Upper lobe of left lung (tissue), 6 donors: Measurements from ENCODE around the gene UBE2D3. TPM values are rescaled to one million over a fixed set of nuclear protein-coding genes. Genes with fewer than 3 reads are reported as not detected.
A peak's percentile ranks its signal among the peaks of the same experiment; 100 is the strongest.

Experiments
- ATAC-seq, 2 donors: fragments of 200-7000 bp; cut with Tn5 transposase; one replicate each; pipeline ENCODE4 v1.9.1; 2022; ENCODE audit warnings: mild to moderate bottlenecking in 2 of 2, moderate library complexity in 2 of 2; ENCODE audit not compliant: low FRiP score in 2 of 2
- DNase-seq, 2 donors: peaks; one replicate each; pipeline ENCODE4 v3.0.0-alpha.2; 2019 to 2020
- H3K27ac ChIP-seq, 4 donors: fragments of 200-600 bp; sonication (generic); one replicate each; pipeline ENCODE4 v1.5.1; 2016 to 2019
- H3K27me3 ChIP-seq, 4 donors: fragments of 200-600 bp; sonication (generic); one replicate each; pipeline ENCODE4 v1.5.1; 2017 to 2019
- H3K36me3 ChIP-seq, 4 donors: fragments of 200-600 bp; sonication (generic); one replicate each; pipeline ENCODE4 v1.5.1; 2016 to 2019
- H3K4me1 ChIP-seq, 4 donors: fragments of 200-600 bp; sonication (generic); one replicate each; pipeline ENCODE4 v1.5.1; 2018 to 2019
- H3K4me3 ChIP-seq, 4 donors: fragments of 200-600 bp; sonication (generic); one replicate each; pipeline ENCODE4 v1.5.1; 2017 to 2019; ENCODE audit warnings: mild to moderate bottlenecking in 2 of 4, moderate library complexity in 1 of 4
- H3K9me3 ChIP-seq, 4 donors: fragments of 200-600 bp; sonication (generic); one replicate each; pipeline ENCODE4 v1.5.1; 2018 to 2019
- EP300 ChIP-seq, 4 donors: sonication (generic); formaldehyde crosslinking; IDR thresholded peaks; one replicate each; pipeline ENCODE4 v1.5.1; 2017; ENCODE audit warnings: antibody characterized with exemption in 4 of 4, control low read depth in 2 of 4
- POLR2A ChIP-seq, 4 donors: fragments of 450-650 bp; IDR thresholded peaks; one replicate each; pipeline ENCODE4 v1.5.1; 2016 to 2017; ENCODE audit warnings: antibody characterized with exemption in 4 of 4, mild to moderate bottlenecking in 2 of 4
- POLR2AphosphoS5 ChIP-seq, 2 donors: sonication (generic); formaldehyde crosslinking; IDR thresholded peaks; one replicate each; pipeline ENCODE4 v1.5.1; 2017; ENCODE audit warnings: antibody characterized with exemption in 2 of 2
- WGBS, 2 donors: methylation state at CpG; one replicate each; pipeline ENCODE4 v1.1.5; 2017 to 2018; 5-methylcytosine and 5-hydroxymethylcytosine counted together
- total RNA-seq, 6 donors: library from RNA; depleted of rRNA in 4 of 6; stranded (reverse); fragments of >200 nt in 4 of 6; gene quantifications; one replicate each; pipeline versions ENCODE4 v1.1.0 to v1.2.1, GENCODE V29; 2016 to 2021
- TF ChIP-seq, protein P1 (sequence below), 6 experiments: fragments of 450-650 bp in 4 of 6; fragments of 200-600 bp in 2 of 6; sonication (generic) in 2 of 6; IDR thresholded peaks; one replicate each; pipeline ENCODE4 v1.5.1; 2016 to 2019; ENCODE audit warnings: antibody characterized with exemption in 6 of 6
- donor health status: DM: no; HTN: no; CAD: no; lungs with moderate emphysema.
- donor health status: DM: no; HTN: yes; CAD: no; lungs with severe emphysema.

UBE2D3 gene
- total RNA-seq, 6 donors from 2014 or later, result 215 to 376 (median 317) TPM

GRCh38 chr4:102817021-102817605 lies 10.2 kb downstream of the UBE2D3 start:
- peaks cover 82 to 96% (median 94%) of the 10 kb centered on the region in 4 donors for H3K4me1 ChIP-seq
- no peak for TF ChIP-seq POLR2A (IDR thresholded peaks at IDR 0.05)
- no peak for TF ChIP-seq EP300 (IDR thresholded peaks at IDR 0.05)
- TF ChIP-seq, protein P1, sequence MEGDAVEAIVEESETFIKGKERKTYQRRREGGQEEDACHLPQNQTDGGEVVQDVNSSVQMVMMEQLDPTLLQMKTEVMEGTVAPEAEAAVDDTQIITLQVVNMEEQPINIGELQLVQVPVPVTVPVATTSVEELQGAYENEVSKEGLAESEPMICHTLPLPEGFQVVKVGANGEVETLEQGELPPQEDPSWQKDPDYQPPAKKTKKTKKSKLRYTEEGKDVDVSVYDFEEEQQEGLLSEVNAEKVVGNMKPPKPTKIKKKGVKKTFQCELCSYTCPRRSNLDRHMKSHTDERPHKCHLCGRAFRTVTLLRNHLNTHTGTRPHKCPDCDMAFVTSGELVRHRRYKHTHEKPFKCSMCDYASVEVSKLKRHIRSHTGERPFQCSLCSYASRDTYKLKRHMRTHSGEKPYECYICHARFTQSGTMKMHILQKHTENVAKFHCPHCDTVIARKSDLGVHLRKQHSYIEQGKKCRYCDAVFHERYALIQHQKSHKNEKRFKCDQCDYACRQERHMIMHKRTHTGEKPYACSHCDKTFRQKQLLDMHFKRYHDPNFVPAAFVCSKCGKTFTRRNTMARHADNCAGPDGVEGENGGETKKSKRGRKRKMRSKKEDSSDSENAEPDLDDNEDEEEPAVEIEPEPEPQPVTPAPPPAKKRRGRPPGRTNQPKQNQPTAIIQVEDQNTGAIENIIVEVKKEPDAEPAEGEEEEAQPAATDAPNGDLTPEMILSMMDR (IDR thresholded peaks at IDR 0.05), result no peak
- TF ChIP-seq POLR2AphosphoS5 (IDR thresholded peaks at IDR 0.05), result no peak
- no peaks in the 10 kb centered on the region for H3K9me3 ChIP-seq
- peak overlapping the region in 3 of 4 donors; percentile 15 to 57 (median 21) for H3K27ac ChIP-seq
- H3K4me3 ChIP-seq, result no peak overlapping the region
- H3K36me3 ChIP-seq, result peaks cover 0 to 14% (median 3%) of the 10 kb centered on the region in 4 donors
- DNase-seq (no peak), ATAC-seq (no peak)
- no peaks in the 10 kb centered on the region for H3K27me3 ChIP-seq
- WGBS, 2 donors, result 49 to 55% methylated on average over 3 of the region's 3 CpGs

DNA sequence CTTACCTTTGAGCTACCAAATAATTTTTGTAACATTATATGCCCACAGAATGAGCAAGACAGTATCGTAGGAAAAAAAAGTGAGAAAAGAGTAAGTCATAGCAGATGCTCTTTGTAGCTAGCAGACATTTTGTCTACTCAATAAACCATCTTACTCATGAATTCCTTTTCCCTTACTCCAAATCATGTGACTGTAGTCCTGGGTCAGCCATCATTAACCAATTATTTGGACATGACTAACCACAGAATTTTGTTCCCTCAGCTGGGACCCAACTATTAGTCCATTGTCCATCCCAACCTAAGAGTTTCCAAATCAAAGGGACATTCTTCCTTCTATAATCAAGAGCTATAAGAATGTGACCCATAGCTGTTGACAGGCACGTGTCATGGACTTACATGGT lies 11.4 kb downstream of the UBE2D3 start:
- ATAC-seq (peak in 1 of 2 donors; percentile 60), DNase-seq (no peak)
- Histone ChIP-seq H3K27me3 (no peaks in the 10 kb centered on the region), H3K4me1 (peaks cover 82 to 96% (median 93%) of the 10 kb centered on the region in 4 donors), H3K27ac (no peak overlapping the region), H3K36me3 (peaks cover 0 to 12% (median 3%) of the 10 kb centered on the region in 4 donors), H3K4me3 (no peak overlapping the region), H3K9me3 (no peaks in the 10 kb centered on the region)
- TF ChIP-seq EP300 (IDR thresholded peaks at IDR 0.05), result no peak
- no peak for TF ChIP-seq POLR2A (IDR thresholded peaks at IDR 0.05)
- TF ChIP-seq, protein P1 (IDR thresholded peaks at IDR 0.05), result no peak
- TF ChIP-seq POLR2AphosphoS5 (IDR thresholded peaks at IDR 0.05), result no peak
- 69 to 77% methylated on average over 2 of the region's 2 CpGs for WGBS, 2 donors

DNA sequence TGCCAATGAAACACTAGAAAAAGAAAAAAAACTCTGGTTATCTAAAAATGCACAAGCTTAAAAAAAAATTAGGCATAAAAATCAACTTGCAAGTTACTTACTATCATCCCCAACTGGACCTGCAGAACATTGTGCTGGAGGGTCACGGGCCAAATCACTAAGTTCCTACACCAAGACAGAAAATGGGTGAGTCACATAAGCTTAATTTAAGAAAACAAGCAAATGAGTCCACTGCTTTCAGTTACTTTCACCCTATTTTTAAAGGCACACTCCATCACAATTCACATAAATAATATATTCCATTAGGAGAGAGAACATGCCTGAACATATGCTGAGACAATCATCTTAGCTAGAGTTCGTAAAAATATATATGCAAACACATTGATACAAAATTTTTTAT lies 17.7 kb downstream of the UBE2D3 start:
- H3K4me3 ChIP-seq, result no peak overlapping the region
- TF ChIP-seq EP300 (IDR thresholded peaks at IDR 0.05), result no peak
- TF ChIP-seq, protein P1 (IDR thresholded peaks at IDR 0.05), result no peak
- ATAC-seq (no peak), DNase-seq (no peak)
- H3K27me3 ChIP-seq, result no peaks in the 10 kb centered on the region
- no peak overlapping the region for H3K27ac ChIP-seq
- peaks cover 43 to 57% (median 52%) of the 10 kb centered on the region in 4 donors for H3K4me1 ChIP-seq
- H3K9me3 ChIP-seq, result no peaks in the 10 kb centered on the region
- WGBS, 2 donors, result 83 to 90% methylated on average over 2 of the region's 2 CpGs
- peaks cover 3 to 59% (median 12%) of the 10 kb centered on the region in 4 donors for H3K36me3 ChIP-seq

DNA sequence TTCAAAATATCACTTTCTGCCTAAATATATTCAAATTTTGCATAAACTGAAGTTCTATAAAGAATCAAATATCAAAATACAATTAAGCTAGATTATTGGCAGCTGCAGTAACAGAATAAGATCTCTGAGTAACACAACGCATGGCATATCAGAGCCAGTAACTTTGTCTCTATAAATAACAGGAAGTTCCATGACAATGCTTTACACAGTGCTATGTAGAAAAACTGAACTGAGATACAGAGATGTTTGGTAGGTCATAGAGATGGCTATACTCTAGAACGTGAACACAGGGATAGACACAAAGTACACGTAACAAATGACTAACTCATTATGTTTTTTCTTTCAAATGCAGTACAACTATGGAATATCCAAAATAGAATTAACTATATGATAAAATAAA lies 18.2 kb downstream of the UBE2D3 start:
- ATAC-seq, result peak in 1 of 2 donors; percentile 70
- no peak for DNase-seq
- Histone ChIP-seq H3K4me1 (peaks cover 40 to 56% (median 47%) of the 10 kb centered on the region in 4 donors), H3K27me3 (no peaks in the 10 kb centered on the region), H3K27ac (no peak overlapping the region), H3K36me3 (peaks cover 4 to 64% (median 13%) of the 10 kb centered on the region in 4 donors), H3K9me3 (no peaks in the 10 kb centered on the region), H3K4me3 (no peak overlapping the region)
- no peak for TF ChIP-seq EP300 (IDR thresholded peaks at IDR 0.05)
- WGBS, 2 donors, result 33 to 46% methylated on average over 3 of the region's 3 CpGs

GRCh38 chr4:102808009-102808408 lies 19.3 kb downstream of the UBE2D3 start:
- ATAC-seq (no peak), DNase-seq (no peak)
- WGBS, 2 donors, result 82 to 84% methylated on average over 2 of the region's 2 CpGs
- Histone ChIP-seq H3K36me3 (peaks cover 6 to 67% (median 16%) of the 10 kb centered on the region in 4 donors), H3K9me3 (no peaks in the 10 kb centered on the region), H3K27me3 (no peaks in the 10 kb centered on the region), H3K4me1 (peaks cover 30 to 49% (median 39%) of the 10 kb centered on the region in 4 donors), H3K27ac (no peak overlapping the region), H3K4me3 (no peak overlapping the region)
- TF ChIP-seq, protein P1 (IDR thresholded peaks at IDR 0.05), result no peak
- no peak for TF ChIP-seq POLR2AphosphoS5 (IDR thresholded peaks at IDR 0.05)
- no peak for TF ChIP-seq POLR2A (IDR thresholded peaks at IDR 0.05)
- TF ChIP-seq EP300 (IDR thresholded peaks at IDR 0.05), result no peak
